Keratinocyte (primary cell): Measurements from ENCODE around the gene GTF2H4. TPM values are rescaled to one million over a fixed set of nuclear protein-coding genes. Genes with fewer than 3 reads are reported as not detected.

Source experiments
- DNase-seq: peaks from one replicate; pipeline ENCODE4 v3.0.0-alpha.2; 2011; ENCODE audit warnings: low read depth, missing footprints, low spot score
- FAIRE-seq: peaks from 2 replicates; lab custom pipeline; 2011; peaks lifted over from hg19 to GRCh38; lab: Jason Lieb, UNC
- H2AFZ ChIP-seq: 2 replicates; pipeline ENCODE4 v1.6.0; 2012; ENCODE audit warnings: low read length, control low read depth, inconsistent platforms; ENCODE audit not compliant: control insufficient read depth
- H3K27ac ChIP-seq: 2 replicates; pipeline ENCODE4 v1.5.1; 2011; ENCODE audit warnings: low read length; ENCODE audit not compliant: control insufficient read depth, insufficient read depth
- H3K27me3 ChIP-seq: 3 replicates; pipeline ENCODE4 v1.6.0; 2011; ENCODE audit warnings: low read length; ENCODE audit not compliant: control insufficient read depth, insufficient read depth; ENCODE audit errors: extremely low read depth
- H3K36me3 ChIP-seq, 2 experiments: 2 replicates in 1 of 2; 3 replicates in 1 of 2; pipeline ENCODE4 v1.5.1; 2011; ENCODE audit warnings: low read length in 2 of 2, mild to moderate bottlenecking in 1 of 2; ENCODE audit not compliant: control insufficient read depth in 2 of 2, insufficient read depth in 2 of 2; ENCODE audit errors: extremely low read depth in 1 of 2
- H3K4me1 ChIP-seq: 3 replicates; pipeline ENCODE4 v1.5.1; 2011; ENCODE audit warnings: low read length; ENCODE audit not compliant: control insufficient read depth, insufficient read depth; ENCODE audit errors: extremely low read depth
- H3K4me2 ChIP-seq: 3 replicates; pipeline ENCODE4 v1.6.0; 2011; ENCODE audit warnings: low read depth, low read length; ENCODE audit not compliant: control insufficient read depth, insufficient read depth; ENCODE audit errors: extremely low read depth
- H3K4me3 ChIP-seq, 3 experiments: fragments of 200-600 bp in 1 of 3; sonication (generic) in 1 of 3; 2 replicates in 2 of 3; 3 replicates in 1 of 3; pipeline ENCODE4 v1.5.1; 2011 to 2016; ENCODE audit warnings: low read length in 3 of 3, mild to moderate bottlenecking in 3 of 3, control low read depth in 2 of 3, inconsistent platforms in 1 of 3, low read depth in 1 of 3, mixed read lengths in 1 of 3, mixed run types in 1 of 3, moderate library complexity in 1 of 3; ENCODE audit not compliant: control insufficient read depth in 2 of 3, insufficient read depth in 2 of 3; ENCODE audit errors: extremely low read depth in 1 of 3
- H3K79me2 ChIP-seq: 2 replicates; pipeline ENCODE4 v1.6.0; 2012; ENCODE audit warnings: low read length; ENCODE audit not compliant: control insufficient read depth, insufficient read depth
- H3K9ac ChIP-seq: 3 replicates; pipeline ENCODE4 v1.6.0; 2011; ENCODE audit warnings: low read length; ENCODE audit not compliant: control insufficient read depth, insufficient read depth; ENCODE audit errors: extremely low read depth
- H3K9me1 ChIP-seq: 3 replicates; pipeline ENCODE4 v1.6.0; 2011; ENCODE audit warnings: low read length; ENCODE audit not compliant: control insufficient read depth, insufficient read depth; ENCODE audit errors: extremely low read depth
- H3K9me3 ChIP-seq: 2 replicates; pipeline ENCODE4 v1.5.1; 2012; ENCODE audit warnings: low read depth, low read length; ENCODE audit not compliant: control insufficient read depth
- H4K20me1 ChIP-seq: 3 replicates; pipeline ENCODE4 v1.6.0; 2011; ENCODE audit warnings: low read length; ENCODE audit not compliant: control insufficient read depth, insufficient read depth; ENCODE audit errors: extremely low read depth
- CTCF ChIP-seq, 3 experiments: IDR thresholded peaks in 1 of 3; conservative IDR thresholded peaks in 1 of 3; optimal IDR thresholded peaks in 1 of 3; 2 replicates in 2 of 3; 3 replicates in 1 of 3; pipeline versions ENCODE3 to v1.5.1; 2011; ENCODE audit warnings: low read length in 3 of 3, mild to moderate bottlenecking in 3 of 3, moderate library complexity in 2 of 3, control low read depth in 1 of 3, inconsistent platforms in 1 of 3; ENCODE audit not compliant: insufficient read depth in 2 of 3; ENCODE audit errors: extremely low read depth in 1 of 3
- EZH2 ChIP-seq: IDR thresholded peaks from one replicate; pipeline ENCODE4 v1.6.1; 2012; ENCODE audit warnings: inconsistent platforms, mild to moderate bottlenecking, low read length, moderate library complexity
- dilution Hi-C: fragments of 300-500 bp; cut with MboI; formaldehyde crosslinking; loops from one replicate; pipeline ENCODE4 v1.7.0; 2020; ENCODE audit warnings: low sequenced_read_pairs; ENCODE audit not compliant: extremely low pct_ligation_motif_present
- polyA plus RNA-seq, 5 experiments: library from polyadenylated mRNA; depleted of rRNA in 3 of 5; stranded (reverse) in 3 of 5; stranded (forward) in 1 of 5; unstranded in 1 of 5; fragments of >200 nt; gene quantifications; 1 replicate in 1 of 5; 2 replicates in 3 of 5; 3 replicates in 1 of 5; pipeline versions ENCODE4 v1.2.1 to v1.2.3, GENCODE V29; 2011 to 2012; ENCODE audit warnings: missing spikeins in 2 of 5, low read depth in 1 of 5, low replicate concordance in 1 of 5

The GTF2H4 gene
- polyA plus RNA-seq, 1 donor (not counting 4 experiments of a cell fraction or from before 2014, with no cell fraction given) = 38.7 TPM

- Histone ChIP-seq H3K9ac (no peak overlapping the region), H3K4me1 (peaks cover 11% of the 10 kb centered on the region), H3K9me3 (no peaks in the 10 kb centered on the region), H3K9me1 (no peaks in the 10 kb centered on the region), H3K27me3 (peaks cover 4% of the 10 kb centered on the region), H3K27ac (no peak overlapping the region), H3K4me3 (no peak overlapping the region), H2AFZ (peak overlapping the region; percentile 92), H4K20me1 (no peaks in the 10 kb centered on the region), H3K4me2 (peak overlapping the region; percentile 42), H3K36me3 (no peaks in the 10 kb centered on the region), H3K79me2 (no peaks in the 10 kb centered on the region)
- dilution Hi-C loops = loop anchor here (25.0 kb wide), 1 partner anchor 120 kb away; no protein-coding TSS in a partner anchor
- DNase-seq = peak; percentile 56
- peak; percentile 77 for FAIRE-seq
- TF ChIP-seq CTCF (optimal IDR thresholded peaks at IDR 0.05 in 1 of 3, IDR thresholded peaks at IDR 0.05 in 1 of 3, conservative IDR thresholded peaks at IDR 0.05 in 1 of 3; ENCODE audit: extremely low read depth in 1 of 3, insufficient read depth in 2 of 3, low read length in 3 of 3) (peak; percentile 59 to 83 (median 64)), EZH2 (no peak)
Measured at GRCh38 chr6:30942338-30943060, 34.5 kb downstream of the GTF2H4 start.

- FAIRE-seq (no peak), DNase-seq (no peak)
- Histone ChIP-seq H3K9ac (no peak overlapping the region), H3K4me3 (no peak overlapping the region), H3K79me2 (no peaks in the 10 kb centered on the region), H3K9me1 (no peaks in the 10 kb centered on the region), H3K9me3 (no peaks in the 10 kb centered on the region), H3K27ac (no peak overlapping the region), H3K4me1 (peaks cover 11% of the 10 kb centered on the region), H3K4me2 (no peak overlapping the region), H4K20me1 (no peaks in the 10 kb centered on the region), H2AFZ (no peak overlapping the region), H3K27me3 (peaks cover 7% of the 10 kb centered on the region), H3K36me3 (no peaks in the 10 kb centered on the region)
- TF ChIP-seq CTCF (optimal IDR thresholded peaks at IDR 0.05 in 1 of 3, IDR thresholded peaks at IDR 0.05 in 1 of 3, conservative IDR thresholded peaks at IDR 0.05 in 1 of 3; ENCODE audit: extremely low read depth in 1 of 3, insufficient read depth in 2 of 3, low read length in 3 of 3) = no peak
- no peak for TF ChIP-seq EZH2
- dilution Hi-C loops = loop anchor here (25.0 kb wide), 1 partner anchor 118 kb away; no protein-coding TSS in a partner anchor
Measured at GRCh38 chr6:30944051-30944450, 36.0 kb downstream of the GTF2H4 start.
